ENCODE data around the gene NACAD.

GRCh38 chr7:45053401-45053800 lies 35.4 kb downstream of the NACAD start:
- TF ChIP-seq POLR2A (IDR thresholded peaks at IDR 0.05), result no peak
- TF ChIP-seq, protein P1, sequence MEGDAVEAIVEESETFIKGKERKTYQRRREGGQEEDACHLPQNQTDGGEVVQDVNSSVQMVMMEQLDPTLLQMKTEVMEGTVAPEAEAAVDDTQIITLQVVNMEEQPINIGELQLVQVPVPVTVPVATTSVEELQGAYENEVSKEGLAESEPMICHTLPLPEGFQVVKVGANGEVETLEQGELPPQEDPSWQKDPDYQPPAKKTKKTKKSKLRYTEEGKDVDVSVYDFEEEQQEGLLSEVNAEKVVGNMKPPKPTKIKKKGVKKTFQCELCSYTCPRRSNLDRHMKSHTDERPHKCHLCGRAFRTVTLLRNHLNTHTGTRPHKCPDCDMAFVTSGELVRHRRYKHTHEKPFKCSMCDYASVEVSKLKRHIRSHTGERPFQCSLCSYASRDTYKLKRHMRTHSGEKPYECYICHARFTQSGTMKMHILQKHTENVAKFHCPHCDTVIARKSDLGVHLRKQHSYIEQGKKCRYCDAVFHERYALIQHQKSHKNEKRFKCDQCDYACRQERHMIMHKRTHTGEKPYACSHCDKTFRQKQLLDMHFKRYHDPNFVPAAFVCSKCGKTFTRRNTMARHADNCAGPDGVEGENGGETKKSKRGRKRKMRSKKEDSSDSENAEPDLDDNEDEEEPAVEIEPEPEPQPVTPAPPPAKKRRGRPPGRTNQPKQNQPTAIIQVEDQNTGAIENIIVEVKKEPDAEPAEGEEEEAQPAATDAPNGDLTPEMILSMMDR (IDR thresholded peaks at IDR 0.05), result no peak

All from Peyer's patch (tissue), 4 donors.